SU-DHL-6 (cell line): ENCODE data around the gene IP6K1.

Experiments used
- EZH2phosphoT487 ChIP-seq: fragments of 200-600 bp; sonication (generic), shearing (Covaris generic); conservative IDR thresholded peaks from 2 replicates; pipeline ENCODE4 v1.6.1; 2018; ENCODE audit warnings: mild to moderate bottlenecking, antibody characterized with exemption, low read length, moderate library complexity, mixed read lengths
- TF ChIP-seq, protein P1 (sequence below): fragments of 200-600 bp; sonication (generic); IDR thresholded peaks from one replicate; pipeline ENCODE4 v1.5.1; 2017; ENCODE audit warnings: antibody characterized with exemption, mild to moderate bottlenecking, low read length, moderate library complexity; ENCODE audit not compliant: insufficient read depth, poor library complexity, severe bottlenecking

DNA sequence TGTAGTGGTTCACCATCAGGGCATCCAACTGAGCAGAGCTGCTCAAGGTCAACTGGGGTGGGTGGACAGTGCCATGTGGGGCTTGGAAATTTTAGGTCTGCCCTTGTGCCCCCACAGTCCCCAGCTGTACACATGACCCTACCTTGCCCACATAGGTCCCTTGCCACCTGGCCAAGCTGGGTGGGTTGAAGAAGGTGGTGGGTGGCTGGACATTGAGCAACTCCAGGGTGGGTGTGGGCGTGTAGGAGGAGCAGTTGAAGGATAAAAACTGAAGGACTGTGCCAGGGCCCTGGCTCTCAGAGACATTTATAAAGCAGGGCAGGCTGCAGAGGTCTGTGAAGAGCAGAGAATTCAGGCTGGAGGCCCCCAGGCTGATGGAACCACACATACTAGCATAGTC lies 12.8 kb upstream of the IP6K1 start:
- TF ChIP-seq, protein P1, sequence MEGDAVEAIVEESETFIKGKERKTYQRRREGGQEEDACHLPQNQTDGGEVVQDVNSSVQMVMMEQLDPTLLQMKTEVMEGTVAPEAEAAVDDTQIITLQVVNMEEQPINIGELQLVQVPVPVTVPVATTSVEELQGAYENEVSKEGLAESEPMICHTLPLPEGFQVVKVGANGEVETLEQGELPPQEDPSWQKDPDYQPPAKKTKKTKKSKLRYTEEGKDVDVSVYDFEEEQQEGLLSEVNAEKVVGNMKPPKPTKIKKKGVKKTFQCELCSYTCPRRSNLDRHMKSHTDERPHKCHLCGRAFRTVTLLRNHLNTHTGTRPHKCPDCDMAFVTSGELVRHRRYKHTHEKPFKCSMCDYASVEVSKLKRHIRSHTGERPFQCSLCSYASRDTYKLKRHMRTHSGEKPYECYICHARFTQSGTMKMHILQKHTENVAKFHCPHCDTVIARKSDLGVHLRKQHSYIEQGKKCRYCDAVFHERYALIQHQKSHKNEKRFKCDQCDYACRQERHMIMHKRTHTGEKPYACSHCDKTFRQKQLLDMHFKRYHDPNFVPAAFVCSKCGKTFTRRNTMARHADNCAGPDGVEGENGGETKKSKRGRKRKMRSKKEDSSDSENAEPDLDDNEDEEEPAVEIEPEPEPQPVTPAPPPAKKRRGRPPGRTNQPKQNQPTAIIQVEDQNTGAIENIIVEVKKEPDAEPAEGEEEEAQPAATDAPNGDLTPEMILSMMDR: no peak
- TF ChIP-seq EZH2phosphoT487: no peak
